HEK293 (cell line): ENCODE data around the gene ACTR1B.

Experiments
- CTCF ChIA-PET: fragments of 350-600 bp; formaldehyde crosslinking; extraction: SDS; loops from one replicate; lab custom pipeline; 2021; ENCODE audit warnings: antibody characterized with exemption; lab: Yijun Ruan, JAX
- POLR2A ChIA-PET: fragments of 300-600 bp; formaldehyde crosslinking; extraction: SDS; loops from one replicate; lab custom pipeline; 2020; ENCODE audit warnings: antibody characterized with exemption, inconsistent platforms; lab: Yijun Ruan, JAX
- H3K27ac ChIP-seq: fragments of 200-500 bp; sonication (Bioruptor generic); 2 replicates; pipeline ENCODE4 v1.5.1; 2014; ENCODE audit warnings: low read depth, low read length, control low read depth, inconsistent platforms; ENCODE audit errors: extremely low read depth
- H3K36me3 ChIP-seq, 2 experiments: fragments of 200-500 bp in 1 of 2; sonication (Bioruptor generic) in 1 of 2; 1 replicate in 1 of 2; 2 replicates in 1 of 2; pipeline ENCODE4 v1.5.1; 2014 to 2017; ENCODE audit warnings: inconsistent platforms in 2 of 2, low read length in 2 of 2; ENCODE audit not compliant: control insufficient read depth in 2 of 2, insufficient read depth in 1 of 2
- H3K4me1 ChIP-seq: fragments of 200-500 bp; sonication (Bioruptor generic); 2 replicates; pipeline ENCODE4 v1.5.1; 2014; ENCODE audit warnings: mild to moderate bottlenecking, low read length, inconsistent platforms; ENCODE audit not compliant: control insufficient read depth, insufficient read depth
- H3K4me3 ChIP-seq: 2 replicates; pipeline ENCODE4 v1.5.1; 2011; ENCODE audit warnings: low read depth, mild to moderate bottlenecking, control low read depth, low read length, moderate library complexity
- H3K9me3 ChIP-seq: fragments of 200-500 bp; sonication (Bioruptor generic); 2 replicates; pipeline ENCODE4 v1.5.1; 2014; ENCODE audit warnings: low read depth, low read length, inconsistent platforms; ENCODE audit not compliant: control insufficient read depth, insufficient read depth
- ATF2 ChIP-seq: fragments of 450-650 bp; formaldehyde crosslinking; IDR thresholded peaks from 2 replicates; pipeline ENCODE4 v1.5.1; 2016; ENCODE audit warnings: missing biosample characterization, missing genetic modification characterization, low read depth
- CTCF ChIP-seq: fragments of 450-650 bp; formaldehyde crosslinking; IDR thresholded peaks from 2 replicates; pipeline ENCODE4 v1.5.1; 2016; ENCODE audit warnings: missing biosample characterization, missing genetic modification characterization
- GLIS2 ChIP-seq: fragments of 450-650 bp; formaldehyde crosslinking; IDR thresholded peaks from 2 replicates; pipeline ENCODE4 v1.5.1; 2016; ENCODE audit warnings: missing biosample characterization, missing genetic modification characterization
- HIC1 ChIP-seq: fragments of 450-650 bp; formaldehyde crosslinking; IDR thresholded peaks from 2 replicates; pipeline ENCODE4 v1.5.1; 2016; ENCODE audit warnings: missing biosample characterization, missing genetic modification characterization
- PRDM4 ChIP-seq: fragments of 450-650 bp; formaldehyde crosslinking; IDR thresholded peaks from 2 replicates; pipeline ENCODE4 v1.5.1; 2017; ENCODE audit warnings: missing biosample characterization, missing genetic modification characterization
- SETDB1 ChIP-seq: IDR thresholded peaks from one replicate; pipeline ENCODE4 v1.6.1; 2017; ENCODE audit warnings: mild to moderate bottlenecking, low read length, moderate library complexity, mixed read lengths; ENCODE audit not compliant: insufficient read length
- SP7 ChIP-seq: fragments of 450-650 bp; formaldehyde crosslinking; IDR thresholded peaks from 2 replicates; pipeline ENCODE4 v1.5.1; 2016; ENCODE audit warnings: missing biosample characterization, missing genetic modification characterization
- TCF7L2 ChIP-seq: IDR thresholded peaks from 2 replicates; pipeline ENCODE4 v1.6.1; 2011; ENCODE audit warnings: low read depth, mild to moderate bottlenecking, inconsistent platforms, low read length, moderate library complexity, borderline replicate concordance
- ZBTB11 ChIP-seq: fragments of 450-650 bp; formaldehyde crosslinking; conservative IDR thresholded peaks from 2 replicates; pipeline ENCODE4 v1.5.1; 2016; ENCODE audit warnings: low read depth, missing biosample characterization, missing genetic modification characterization
- ZNF16 ChIP-seq: fragments of 450-650 bp; formaldehyde crosslinking; IDR thresholded peaks from 2 replicates; pipeline ENCODE4 v1.5.1; 2016; ENCODE audit warnings: low read depth, missing biosample characterization, missing genetic modification characterization
- ZNF18 ChIP-seq: fragments of 450-650 bp; formaldehyde crosslinking; IDR thresholded peaks from 2 replicates; pipeline ENCODE4 v1.5.1; 2016; ENCODE audit warnings: missing biosample characterization, missing genetic modification characterization
- ZNF211 ChIP-seq: fragments of 450-650 bp; formaldehyde crosslinking; IDR thresholded peaks from 2 replicates; pipeline ENCODE4 v1.5.1; 2016; ENCODE audit warnings: low read depth, missing biosample characterization, missing genetic modification characterization
- ZNF280C ChIP-seq: fragments of 450-650 bp; formaldehyde crosslinking; IDR thresholded peaks from 2 replicates; pipeline ENCODE4 v1.5.1; 2016; ENCODE audit warnings: missing biosample characterization, missing genetic modification characterization
- ZNF335 ChIP-seq: fragments of 450-650 bp; formaldehyde crosslinking; conservative IDR thresholded peaks from 2 replicates; pipeline ENCODE4 v1.5.1; 2016; ENCODE audit warnings: missing biosample characterization, missing genetic modification characterization
- ZNF404 ChIP-seq: fragments of 450-650 bp; formaldehyde crosslinking; IDR thresholded peaks from 2 replicates; pipeline ENCODE4 v1.5.1; 2017; ENCODE audit warnings: missing biosample characterization, missing genetic modification characterization
- ZNF544 ChIP-seq: fragments of 450-650 bp; formaldehyde crosslinking; IDR thresholded peaks from 2 replicates; pipeline ENCODE4 v1.5.0; 2017; ENCODE audit warnings: missing biosample characterization, missing genetic modification characterization
- ZNF658 ChIP-seq: fragments of 450-650 bp; formaldehyde crosslinking; IDR thresholded peaks from 2 replicates; pipeline ENCODE4; 2016; ENCODE audit warnings: missing biosample characterization, missing genetic modification characterization
- ZNF791 ChIP-seq: fragments of 450-650 bp; formaldehyde crosslinking; IDR thresholded peaks from 2 replicates; pipeline ENCODE4 v1.5.1; 2016; ENCODE audit warnings: missing biosample characterization, missing genetic modification characterization
- ZSCAN16 ChIP-seq: fragments of 450-650 bp; formaldehyde crosslinking; IDR thresholded peaks from 2 replicates; pipeline ENCODE4 v1.5.1; 2016; ENCODE audit warnings: missing biosample characterization, missing genetic modification characterization
- ZXDB ChIP-seq: fragments of 450-650 bp; formaldehyde crosslinking; IDR thresholded peaks from 2 replicates; pipeline ENCODE4 v1.5.1; 2016; ENCODE audit warnings: missing biosample characterization, missing genetic modification characterization

The ACTR1B gene

GRCh38 chr2:97706112-97706511 is 42.3 kb upstream of the ACTR1B start:
- Histone ChIP-seq H3K27ac (no peak overlapping the region), H3K4me1 (no peaks in the 10 kb centered on the region), H3K9me3 (no peaks in the 10 kb centered on the region), H3K4me3 (no peak overlapping the region), H3K36me3 (no peaks in the 10 kb centered on the region)
- ChIA-PET POLR2A (interaction anchor here (0.5 kb wide), 1 partner anchor 1512 kb away, joined by 3 read pairs; no protein-coding TSS in a partner anchor), CTCF (interaction anchor here (0.7 to 1.3 kb wide), 4 partner anchors 8 to 472 kb away, joined by 3 to 6 read pairs (median 3); no protein-coding TSS in a partner anchor)
- TF ChIP-seq GLIS2, result no peak
- TF ChIP-seq SP7 (tag by site-specific recombination), result no peak
- no peak for TF ChIP-seq ZNF16 (tag by site-specific recombination)
- no peak for TF ChIP-seq ZNF791 (tag by site-specific recombination)
- no peak for TF ChIP-seq SETDB1
- TF ChIP-seq ZXDB, result no peak
- no peak for TF ChIP-seq ZBTB11 (tag by site-specific recombination)
- no peak for TF ChIP-seq ZNF211 (tag by site-specific recombination)
- no peak for TF ChIP-seq CTCF
- no peak for TF ChIP-seq HIC1 (tag by site-specific recombination)
- no peak for TF ChIP-seq ATF2 (tag by site-specific recombination)
- no peak for TF ChIP-seq ZNF335

GRCh38 chr2:97704989-97705388 is 41.1 kb upstream of the ACTR1B start:
- POLR2A ChIA-PET, result no interaction called here
- H3K9me3 ChIP-seq, result no peaks in the 10 kb centered on the region
- no peak overlapping the region for H3K4me3 ChIP-seq
- H3K36me3 ChIP-seq, result no peaks in the 10 kb centered on the region
- CTCF ChIA-PET, result interaction anchor here (0.7 to 1.5 kb wide), 2 partner anchors 43 to 594 kb away, joined by 3 read pairs; no protein-coding TSS in a partner anchor
- H3K27ac ChIP-seq, result no peak overlapping the region
- no peaks in the 10 kb centered on the region for H3K4me1 ChIP-seq
- TF ChIP-seq GLIS2 (no peak), PRDM4 (tag by site-specific recombination) (no peak), ZNF544 (tag by site-specific recombination) (no peak), TCF7L2 (no peak), ZNF280C (tag by site-specific recombination) (no peak), ZNF658 (tag by site-specific recombination) (no peak), ZNF404 (tag by site-specific recombination) (no peak), ZNF18 (tag by site-specific recombination) (no peak), ZSCAN16 (no peak)
